NCI-H460 (cell line): ENCODE data around the gene TBC1D14. TPM values are rescaled to one million over a fixed set of nuclear protein-coding genes. Genes with fewer than 3 reads are reported as not detected.
"Not testable (repeated sequence)": the region's sequence is repeated elsewhere in the genome, so short reads cannot be mapped to it uniquely, and the experiment has no call there.

Source experiments
- DNase-seq: peaks from one replicate; pipeline ENCODE4 v3.0.0-alpha.2; 2016; ENCODE audit warnings: low read depth; ENCODE audit errors: extremely low read depth
- total RNA-seq: library from RNA; depleted of rRNA; stranded (reverse); fragments of >200 nt; shearing (Covaris generic); gene quantifications from 2 replicates; pipeline ENCODE4 v1.2.3, GENCODE V29; 2014

The TBC1D14 gene
- total RNA-seq, 1 experiment from 2014 or later, result 24.7 TPM

DNA sequence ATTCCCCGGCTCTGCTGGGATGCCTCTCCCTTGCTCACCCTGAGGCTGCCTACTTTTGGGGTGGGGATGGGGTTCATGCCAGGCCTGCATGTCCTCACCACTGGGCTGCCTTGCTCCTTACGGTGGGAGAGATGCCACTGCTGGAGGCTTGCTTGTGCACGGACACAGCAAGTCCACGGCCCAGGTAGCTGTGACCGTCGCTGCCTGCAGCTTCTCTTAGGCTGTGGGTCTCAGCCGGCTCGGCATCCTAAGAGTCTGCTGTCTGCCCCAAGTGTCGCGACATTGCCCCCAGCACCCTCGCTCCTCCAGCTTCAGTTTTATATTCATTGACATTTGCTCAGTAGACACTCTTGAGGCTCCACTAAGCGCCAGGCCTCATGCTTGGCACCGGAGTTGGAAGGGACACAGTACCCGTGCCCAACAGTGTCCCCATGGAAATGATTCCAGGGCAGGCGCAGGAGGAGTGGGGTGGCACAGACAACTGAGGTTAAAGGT lies 58.3 kb downstream of the TBC1D14 start:
- DNase-seq, result no peak

DNA sequence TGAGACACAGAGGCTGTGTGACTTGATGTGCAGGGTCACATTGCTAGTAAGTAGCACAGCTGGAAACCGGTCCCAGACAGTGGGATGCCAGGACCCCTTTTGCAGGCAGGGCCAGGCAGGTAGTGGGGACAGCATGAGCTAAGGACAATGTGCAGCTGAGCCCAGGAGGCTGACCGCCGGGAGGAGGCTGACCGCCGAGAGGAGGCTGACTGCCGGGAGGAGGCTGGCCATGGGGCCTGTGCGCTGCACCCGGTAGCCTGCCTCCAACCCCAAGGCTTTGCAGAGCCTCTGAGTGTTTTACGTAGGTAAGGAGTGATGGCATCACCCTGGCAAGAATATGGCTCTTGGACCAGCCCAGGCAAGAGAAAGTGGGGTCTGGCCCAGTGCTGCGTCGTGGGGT lies 58.9 kb downstream of the TBC1D14 start:
- no peak for DNase-seq

DNA sequence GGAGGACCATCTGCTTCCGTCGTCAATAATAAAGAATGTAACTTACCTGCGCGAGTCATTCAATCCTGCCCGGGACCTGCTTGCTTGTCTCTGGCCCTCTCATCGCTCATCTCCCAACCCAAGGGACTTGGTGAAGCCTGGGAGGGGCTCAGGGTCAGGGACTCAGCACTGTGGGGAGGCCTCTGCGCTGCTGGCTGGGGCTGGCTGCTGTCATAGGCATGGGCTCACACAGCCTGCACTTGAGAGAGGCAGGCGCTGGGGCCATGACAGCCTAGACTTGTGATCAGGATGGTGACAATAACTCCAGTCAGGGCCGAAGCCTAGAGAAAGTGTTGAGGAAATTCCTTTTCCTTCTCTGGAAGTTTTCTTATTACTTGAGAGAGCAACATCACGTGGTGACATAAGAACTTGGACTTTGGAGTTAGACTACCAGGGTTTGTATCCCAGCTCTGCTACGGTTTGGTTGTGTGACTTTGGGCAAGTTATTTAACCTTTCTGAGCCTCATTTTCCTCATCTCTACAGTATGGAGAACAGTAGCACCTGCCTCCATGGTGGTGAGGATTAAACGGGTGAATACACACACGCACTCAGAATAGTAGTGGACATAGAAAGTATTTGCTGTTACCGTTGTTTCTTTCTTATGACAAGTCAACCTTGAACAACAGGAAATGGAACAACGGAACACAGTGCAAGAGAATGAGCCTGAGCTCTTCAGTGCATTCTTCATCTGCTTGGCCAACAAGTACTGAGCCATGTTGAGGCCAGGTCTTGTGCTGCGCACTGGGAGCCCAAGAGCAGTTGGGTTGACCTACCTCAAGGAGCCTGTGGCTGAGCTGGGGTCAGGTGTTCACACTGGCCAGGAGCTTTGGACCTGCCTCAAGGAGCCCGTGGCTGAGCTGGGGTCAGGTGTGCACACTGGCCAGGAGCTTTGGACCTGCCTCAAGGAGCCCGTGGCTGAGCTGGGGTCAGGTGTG lies 60.5 kb downstream of the TBC1D14 start:
- DNase-seq, result no peak

DNA sequence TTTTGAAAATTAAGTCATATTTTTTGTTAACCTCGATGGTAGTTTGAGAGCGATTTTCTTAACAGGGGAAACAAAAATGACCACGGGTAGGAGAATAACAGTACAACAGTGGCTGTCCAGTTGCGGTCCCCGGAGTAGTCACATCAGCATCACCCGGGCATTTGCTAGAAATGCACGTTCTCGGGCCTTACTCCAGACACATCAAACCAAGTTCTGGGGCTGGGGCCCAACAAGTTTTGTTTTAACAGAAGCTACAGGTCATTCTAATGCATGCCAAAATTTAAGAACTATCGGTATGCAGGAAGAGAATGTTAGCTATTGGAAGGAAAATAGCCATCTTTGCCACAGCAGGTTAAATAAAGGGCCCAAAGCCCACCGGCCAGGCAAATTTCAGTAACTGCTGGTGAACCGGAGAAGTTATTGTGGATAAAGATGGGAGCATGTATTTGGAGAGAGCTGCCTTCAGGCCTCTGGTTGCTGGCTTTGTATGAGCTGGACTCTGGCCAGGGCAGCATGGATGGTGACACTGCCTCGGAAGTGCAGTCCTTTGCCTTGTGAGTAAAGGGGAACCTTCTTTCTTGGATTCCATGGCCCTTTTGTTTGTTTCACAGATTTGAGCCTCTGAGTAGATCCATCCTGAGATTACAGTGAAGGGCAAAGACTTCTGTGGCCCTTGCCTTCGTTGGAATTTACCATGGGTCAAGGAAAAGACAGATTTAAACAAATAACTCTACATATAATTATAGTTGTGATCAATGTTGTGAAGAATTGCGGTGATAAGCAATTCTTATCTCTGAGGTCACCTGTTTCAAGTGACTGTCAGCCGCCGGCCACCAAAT lies 62.1 kb downstream of the TBC1D14 start:
- no peak for DNase-seq

DNA sequence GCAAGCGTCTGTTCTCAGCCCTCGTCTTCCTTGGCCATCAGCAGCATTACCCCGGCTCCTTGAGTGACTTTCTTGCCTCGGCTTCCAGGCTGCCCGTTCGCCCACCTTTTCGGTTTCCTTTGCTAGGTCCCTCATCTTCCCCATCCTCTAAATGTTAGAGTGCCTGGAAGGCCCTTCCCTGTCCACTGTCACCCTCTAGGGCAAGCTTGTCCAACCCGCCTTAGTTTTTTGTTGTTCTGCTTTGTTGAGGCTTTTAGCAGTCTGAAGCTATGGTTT lies 62.7 kb downstream of the TBC1D14 start:
- DNase-seq, result no peak

DNA sequence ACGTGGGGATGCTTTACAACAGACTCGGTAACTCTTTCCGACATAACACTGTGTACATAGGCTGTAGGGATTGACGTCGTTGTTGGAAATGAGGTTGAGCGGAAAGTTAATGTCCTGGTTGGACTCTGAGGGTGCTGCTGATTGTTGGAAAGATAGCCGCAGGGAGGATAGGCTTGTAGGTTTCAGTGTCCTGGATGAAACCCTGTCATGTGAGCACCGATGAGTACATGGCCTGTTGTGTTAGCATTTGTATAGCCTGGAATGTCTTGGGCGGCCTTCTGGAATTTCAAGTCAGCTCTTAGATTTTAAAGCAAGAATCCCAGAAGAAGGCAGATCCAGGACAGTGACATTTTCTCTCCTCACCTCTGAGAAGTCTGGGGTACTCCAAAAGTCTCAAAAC lies 63.3 kb downstream of the TBC1D14 start:
- no peak for DNase-seq

DNA sequence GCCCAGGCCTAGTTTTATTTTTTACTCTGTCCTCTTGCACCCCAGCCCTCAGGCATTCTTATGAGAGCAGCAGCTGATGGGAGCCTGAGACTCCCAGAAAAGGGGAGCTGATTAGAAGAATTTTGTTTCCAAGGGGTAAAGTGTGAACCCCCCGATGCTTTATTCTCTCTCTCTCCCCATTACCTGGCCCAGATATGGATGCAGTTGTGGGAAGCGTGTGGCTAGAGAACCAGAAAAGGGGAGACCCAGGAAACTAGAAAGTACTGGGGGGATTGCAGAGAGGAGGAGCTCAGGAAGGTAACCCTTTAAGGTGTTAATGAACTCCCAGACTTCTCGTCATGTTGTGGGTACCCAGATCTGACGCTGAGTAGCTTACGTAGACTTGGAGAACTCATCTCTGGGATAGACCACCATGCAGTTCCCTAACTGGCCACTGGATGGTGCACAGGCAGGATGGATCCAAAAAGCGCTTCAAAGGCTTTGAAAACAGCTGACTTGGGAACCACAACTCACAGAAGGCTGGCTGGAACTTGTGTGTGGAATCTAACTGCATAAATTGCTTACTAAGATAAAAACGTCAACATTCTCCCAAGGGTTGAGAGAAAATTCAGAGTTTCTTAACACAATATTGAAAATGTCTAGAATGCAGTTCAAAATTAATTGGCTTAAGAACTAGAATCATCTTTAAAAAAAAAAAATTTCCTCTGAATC lies 64.7 kb downstream of the TBC1D14 start:
- DNase-seq, result peak; percentile 55

DNA sequence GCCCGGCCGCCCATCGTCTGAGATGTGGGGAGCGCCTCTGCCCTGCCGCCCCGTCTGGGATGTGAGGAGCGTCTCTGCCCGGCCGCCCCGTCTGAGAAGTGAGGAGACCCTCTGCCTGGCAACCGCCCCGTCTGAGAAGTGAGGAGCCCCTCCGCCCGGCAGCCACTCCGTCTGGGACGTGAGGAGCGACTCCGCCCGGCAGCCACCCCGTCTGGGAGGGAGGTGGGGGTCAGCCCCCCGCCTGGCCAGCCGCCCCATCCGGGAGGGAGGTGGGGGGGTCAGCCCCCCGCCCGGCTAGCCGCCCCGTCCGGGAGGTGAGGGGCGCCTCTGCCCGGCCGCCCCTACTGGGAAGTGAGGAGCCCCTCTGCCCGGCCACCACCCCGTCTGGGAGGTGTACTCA lies 68.2 kb downstream of the TBC1D14 start:
- not testable (repeated sequence) for DNase-seq

DNA sequence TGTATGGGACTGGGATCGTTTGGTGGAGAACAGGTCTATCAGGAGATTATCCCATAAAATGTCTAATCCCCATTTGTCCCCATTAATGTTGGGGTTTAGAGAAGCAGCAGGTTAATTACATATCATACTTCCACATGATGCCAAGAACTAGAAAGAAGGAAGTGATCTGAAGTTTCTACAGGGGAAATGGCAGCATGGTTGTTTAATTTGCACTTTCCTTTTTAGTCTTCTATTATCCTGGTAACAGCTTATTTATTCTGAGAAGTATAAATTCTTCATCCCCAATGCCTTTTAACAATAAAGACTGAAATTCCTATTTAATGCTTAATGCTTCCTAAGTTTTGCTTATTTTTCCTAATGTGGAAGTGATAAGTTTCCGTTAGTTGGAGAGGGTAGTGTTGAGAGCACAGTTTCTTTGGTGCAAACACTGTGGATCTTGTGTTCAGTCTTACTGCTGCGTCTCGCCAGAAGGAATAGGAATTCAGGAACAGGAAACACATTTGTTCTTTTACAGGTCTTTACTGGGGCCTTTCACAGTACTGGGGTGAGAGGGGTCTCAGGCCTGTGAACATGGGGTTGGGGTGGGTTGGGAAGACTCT lies 74.0 kb downstream of the TBC1D14 start:
- DNase-seq, result no peak

DNA sequence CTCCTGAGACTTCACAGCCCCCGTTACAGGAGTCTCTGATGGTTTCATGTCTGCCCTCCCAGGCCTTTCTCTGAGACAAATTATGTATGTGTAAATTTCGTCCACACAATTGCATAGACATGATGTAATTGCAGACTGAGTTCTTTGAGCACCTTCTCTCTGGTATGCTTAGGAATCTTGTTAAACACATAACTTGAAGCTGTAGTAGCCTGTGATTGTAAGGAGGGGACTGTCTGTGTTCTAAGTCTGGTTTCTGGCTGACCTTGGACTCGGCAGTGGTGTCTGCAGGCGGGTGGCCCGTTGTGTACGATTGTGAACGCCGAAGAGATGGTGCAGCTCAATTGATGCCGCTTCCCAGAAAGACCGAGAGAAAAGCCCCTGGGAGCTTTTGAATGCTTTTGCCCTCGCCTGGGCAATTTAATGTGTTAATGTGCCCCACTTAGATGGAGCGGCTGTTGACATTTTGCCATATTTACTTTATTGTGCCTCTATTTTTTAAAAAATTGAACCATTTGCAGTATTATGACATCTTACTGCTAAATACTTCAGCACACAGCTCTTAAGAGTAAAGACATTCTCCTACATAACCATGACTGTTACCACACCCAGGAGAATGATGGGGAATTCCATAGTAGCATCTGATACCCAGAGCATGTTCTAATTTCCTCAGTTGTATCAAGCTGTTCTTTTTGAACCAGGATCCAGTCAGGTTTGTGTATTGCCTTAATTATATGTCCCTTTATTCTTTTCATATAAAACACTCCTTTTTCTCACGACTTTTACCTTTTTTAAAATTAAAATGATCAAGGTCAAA lies 75.2 kb downstream of the TBC1D14 start:
- DNase-seq, result no peak

DNA sequence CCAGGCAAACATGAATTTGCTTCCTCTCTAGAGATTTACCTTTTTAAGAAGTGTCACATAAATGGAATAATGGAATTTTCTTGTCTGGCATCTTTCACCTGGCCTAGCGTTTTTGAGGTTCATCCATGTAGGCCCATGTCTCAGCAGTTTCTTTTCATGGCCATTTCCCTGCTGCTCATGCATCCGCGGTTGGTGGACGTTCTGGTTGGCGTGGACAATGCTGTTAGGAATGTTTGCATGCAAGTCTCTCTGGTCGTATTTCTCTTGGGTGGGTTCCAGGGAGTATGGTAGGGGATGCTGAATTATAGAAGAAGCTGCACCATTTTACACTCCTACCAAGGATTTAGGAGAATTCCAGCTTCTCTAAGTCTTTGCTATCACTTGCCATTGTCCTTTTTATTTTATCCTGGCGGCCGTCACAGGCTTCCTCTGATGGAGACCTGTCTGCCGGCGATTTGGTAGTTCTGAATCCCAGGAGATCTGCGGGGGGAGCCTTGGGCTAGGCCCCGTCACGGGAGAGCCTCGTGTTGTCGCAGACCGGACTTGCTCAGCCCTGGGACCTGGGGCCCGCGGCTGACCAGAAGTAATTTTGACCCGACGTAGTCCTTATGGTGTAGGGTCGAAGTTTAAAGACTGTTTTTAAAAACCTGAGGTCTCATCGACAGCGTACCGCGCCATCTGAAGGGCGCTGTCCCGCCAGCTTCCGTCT lies 76.6 kb downstream of the TBC1D14 start:
- no peak for DNase-seq

DNA sequence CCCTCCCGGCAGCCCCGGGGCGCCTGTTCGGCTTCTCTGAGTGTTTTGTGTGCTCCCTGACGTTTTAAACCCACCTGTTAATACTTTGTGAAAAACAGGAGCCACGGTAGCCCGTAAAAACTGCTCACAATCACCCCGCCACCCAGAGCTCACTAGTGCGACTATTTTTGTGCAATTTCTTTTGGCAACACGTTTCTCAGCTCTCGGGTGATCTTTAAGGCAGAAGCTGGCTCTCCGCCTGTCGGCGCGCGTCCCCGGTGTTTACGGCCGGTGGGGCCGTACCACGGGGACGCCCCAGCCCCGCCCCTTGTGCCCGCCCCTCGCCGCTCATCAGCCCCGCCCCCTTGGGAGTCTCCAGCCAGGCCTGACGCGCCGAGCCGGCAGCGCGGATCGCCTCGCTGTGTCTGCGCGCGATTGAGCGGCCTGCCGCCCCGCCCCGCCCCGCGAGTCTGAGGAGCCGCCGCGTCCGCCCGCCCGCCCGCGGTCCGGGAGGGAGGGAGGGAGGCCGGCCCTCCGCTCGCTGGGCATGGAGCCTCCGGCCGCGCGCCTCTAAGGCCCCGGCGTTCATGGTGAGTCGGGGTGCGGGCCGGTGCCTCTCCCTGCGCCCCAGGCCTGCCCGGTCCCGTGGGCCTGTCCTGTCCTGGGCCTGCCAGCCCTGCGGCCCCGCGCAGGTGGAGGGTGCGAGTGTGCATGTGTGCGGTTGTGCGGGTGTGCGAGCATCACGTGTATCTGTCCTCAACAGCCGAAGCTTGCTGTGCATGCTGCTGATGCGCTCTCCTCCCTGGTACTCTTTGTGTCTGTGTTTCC lies 77.4 kb downstream of the TBC1D14 start:
- DNase-seq, result peak; percentile 80

DNA sequence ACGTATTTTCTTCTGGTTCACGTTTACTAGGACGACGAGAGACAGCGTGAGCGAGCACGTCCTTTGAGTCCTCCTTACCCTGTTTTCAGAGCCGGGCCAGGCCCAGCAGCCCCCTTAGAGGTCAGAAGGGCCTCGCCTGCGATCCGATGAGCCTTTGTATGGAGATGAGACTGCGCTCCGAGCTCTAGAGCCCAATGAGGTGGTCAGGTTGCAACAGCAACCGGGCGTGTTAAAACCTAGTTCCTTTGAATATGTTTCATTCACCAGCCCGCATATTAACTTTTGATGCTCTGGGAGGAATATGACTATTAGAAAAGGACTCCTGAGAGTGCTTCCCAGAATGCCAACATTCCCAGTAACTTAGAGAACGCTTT lies 77.9 kb downstream of the TBC1D14 start:
- no peak for DNase-seq

DNA sequence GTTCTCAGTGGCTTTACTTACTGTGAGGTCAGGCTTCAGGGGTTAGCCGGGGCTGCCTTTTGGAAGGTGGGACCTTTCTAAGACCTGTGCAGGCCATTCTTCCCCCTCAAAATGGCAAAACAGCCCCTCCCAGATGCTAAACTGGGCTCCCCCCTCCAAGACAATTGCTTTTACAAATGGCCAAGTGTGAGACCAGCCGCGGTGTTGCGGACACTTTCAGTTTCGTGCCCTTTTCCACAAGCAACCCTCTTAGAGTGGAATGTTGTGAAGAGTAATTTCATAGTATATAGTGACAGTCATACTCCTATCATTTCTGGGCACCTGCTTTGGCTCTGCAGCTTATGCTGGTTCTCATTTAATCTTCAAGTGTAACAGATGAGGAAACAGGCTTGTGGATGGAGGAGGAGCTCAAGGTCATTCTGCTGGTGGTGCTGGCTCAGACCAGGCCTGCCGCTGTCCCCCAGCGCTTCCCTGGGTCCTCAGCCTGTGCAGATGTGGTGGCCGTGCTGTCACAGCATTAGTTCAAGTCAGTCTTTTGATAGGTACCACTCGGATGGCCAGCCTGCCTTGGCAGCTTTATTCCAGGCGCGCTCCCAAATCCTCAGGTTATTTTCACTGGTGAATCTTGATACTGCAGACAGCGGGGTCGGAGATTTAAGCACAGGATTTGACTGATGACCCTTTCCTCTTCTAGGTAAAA lies 78.5 kb downstream of the TBC1D14 start:
- DNase-seq, result no peak

DNA sequence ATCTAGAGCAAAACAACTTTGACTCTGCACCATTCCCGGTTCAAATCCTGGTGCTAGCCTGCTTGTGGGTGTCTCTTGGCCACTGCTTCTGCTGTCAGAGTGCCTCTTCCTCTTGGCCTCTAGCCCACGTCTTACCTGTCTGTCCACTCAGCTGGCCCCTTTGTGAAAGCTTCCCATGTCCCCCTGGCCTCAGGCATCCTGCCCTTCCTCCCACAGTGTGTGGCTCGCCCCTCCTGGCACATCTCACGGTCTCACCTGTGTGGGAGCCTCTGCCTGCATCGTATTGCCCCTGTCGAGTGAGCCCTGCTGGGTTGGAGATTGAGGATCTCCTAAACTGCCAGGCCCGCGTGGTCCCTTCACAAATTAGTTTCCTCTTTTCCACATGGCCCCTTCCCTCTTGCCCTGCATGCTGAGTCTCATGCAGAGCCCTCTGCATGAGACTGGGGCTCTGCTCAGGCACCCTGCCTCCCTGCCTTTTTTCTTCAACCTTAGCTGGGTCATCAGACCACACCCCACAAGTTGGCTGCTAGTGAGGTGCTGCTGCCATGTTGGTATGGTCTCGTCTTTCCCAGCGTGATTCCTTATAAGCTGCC lies 79.8 kb downstream of the TBC1D14 start:
- no peak for DNase-seq

DNA sequence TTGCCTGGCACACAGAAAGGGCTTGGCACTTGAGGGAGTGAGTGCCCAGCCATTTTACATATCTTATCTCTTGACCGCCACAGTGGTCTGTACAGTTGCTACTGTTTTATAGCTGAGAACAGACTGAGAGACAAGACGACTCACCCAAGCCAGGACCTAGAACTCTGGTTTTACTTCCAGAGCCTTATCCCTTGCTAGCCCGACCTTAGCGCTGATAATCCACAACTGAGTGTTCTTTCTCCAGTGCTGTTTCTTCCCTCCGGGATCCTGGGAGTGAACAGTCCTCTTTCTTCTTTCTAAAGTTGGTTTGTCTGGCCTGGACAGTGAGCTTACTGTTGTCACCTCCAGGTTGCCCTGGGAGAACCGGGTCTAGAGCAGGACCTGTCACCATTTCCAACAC lies 81.0 kb downstream of the TBC1D14 start:
- no peak for DNase-seq

DNA sequence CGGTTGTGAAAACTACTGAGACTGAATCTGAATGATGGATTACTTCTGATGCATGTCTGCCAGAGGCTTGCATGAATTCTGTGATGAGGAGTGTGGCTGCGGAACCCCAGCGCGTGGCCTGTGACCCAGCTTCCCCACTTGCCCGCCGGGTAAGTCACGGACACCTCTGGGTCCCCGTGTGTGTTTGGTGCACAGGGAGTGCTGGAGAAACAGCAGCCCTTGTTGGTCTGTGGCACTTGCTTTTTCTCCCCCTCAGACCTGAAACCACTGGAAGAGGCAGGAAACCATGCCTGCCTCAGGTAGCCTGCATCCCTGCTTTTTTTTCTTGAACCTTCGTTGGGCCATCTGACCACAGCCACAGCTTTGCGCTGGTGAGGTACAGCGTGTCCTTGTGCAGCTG lies 81.6 kb downstream of the TBC1D14 start:
- DNase-seq, result no peak
